ENCODE data around the gene DLX1.
"Not testable (repeated sequence)": the region's sequence is repeated elsewhere in the genome, so short reads cannot be mapped to it uniquely, and the experiment has no call there.

Gene DLX1

DNA sequence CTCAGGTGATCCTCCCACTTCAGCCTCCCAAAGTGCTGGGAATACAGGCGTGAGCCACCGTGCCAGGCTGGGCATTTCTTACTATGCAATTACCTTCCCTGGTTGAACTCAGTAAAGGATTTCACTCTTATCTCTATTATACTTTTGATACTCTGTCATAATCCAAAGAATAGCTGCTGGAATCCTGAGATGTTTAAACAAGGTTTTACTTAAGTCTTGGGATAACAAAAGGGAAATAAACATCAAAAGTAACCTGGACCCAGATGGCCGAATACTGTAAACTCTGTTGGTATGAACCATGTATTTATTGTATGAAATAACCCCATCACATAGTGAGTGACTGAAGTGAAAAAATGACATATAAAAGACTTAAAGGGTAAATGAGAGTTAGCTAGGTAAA is 29.3 kb downstream of the DLX1 start:
- DNase-seq (ENCODE audit: low read depth in 3 of 3) = no peak

GRCh38 chr2:172116107-172116506 is 30.8 kb downstream of the DLX1 start:
- no peak for DNase-seq (ENCODE audit: low read depth in 3 of 3)

- DNase-seq (ENCODE audit: low read depth in 3 of 3) = no peak
Measured at GRCh38 chr2:172119089-172119488, 33.8 kb downstream of the DLX1 start.

DNA sequence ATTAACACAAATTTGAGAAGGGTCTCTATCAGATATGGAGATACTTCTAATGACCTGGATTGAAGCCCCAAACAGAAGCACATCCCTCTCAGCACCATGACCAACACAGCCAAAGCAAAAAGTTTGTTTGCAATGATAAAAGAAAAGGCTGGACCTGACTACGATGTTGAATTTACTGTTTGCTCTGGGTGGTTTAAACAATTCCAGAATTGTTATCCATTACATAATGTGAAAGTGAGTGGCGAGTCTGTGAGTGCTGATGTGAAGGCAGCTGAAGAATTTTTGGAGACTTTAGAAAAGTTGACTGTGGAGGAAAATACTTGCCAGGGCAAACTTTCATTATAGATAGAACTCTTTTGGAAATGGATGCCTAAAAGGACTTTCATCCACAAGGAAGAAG is 34.8 kb downstream of the DLX1 start:
- no peak for DNase-seq (ENCODE audit: low read depth in 3 of 3)

DNA sequence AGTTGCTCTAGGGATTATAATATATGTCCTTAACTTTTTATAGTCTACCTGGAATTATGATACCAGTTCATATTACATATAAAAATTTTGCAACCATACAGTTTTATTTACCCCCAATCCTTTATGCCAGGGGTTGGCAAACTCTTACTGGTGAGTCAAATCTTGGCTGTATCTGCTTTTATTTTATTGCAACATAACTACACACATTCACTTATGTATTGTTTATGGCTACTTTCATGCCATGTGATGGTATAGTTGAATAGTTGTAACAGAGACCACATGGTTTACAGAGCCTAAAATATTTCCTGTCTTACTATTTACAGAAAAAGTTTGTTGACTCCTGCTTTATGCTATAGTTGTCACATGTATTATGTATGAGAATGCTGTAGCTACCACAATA is 43.2 kb downstream of the DLX1 start:
- DNase-seq (ENCODE audit: low read depth in 3 of 3) = no peak

GRCh38 chr2:172129404-172129803 is 44.1 kb downstream of the DLX1 start:
- no peak for DNase-seq (ENCODE audit: low read depth in 3 of 3)

DNA sequence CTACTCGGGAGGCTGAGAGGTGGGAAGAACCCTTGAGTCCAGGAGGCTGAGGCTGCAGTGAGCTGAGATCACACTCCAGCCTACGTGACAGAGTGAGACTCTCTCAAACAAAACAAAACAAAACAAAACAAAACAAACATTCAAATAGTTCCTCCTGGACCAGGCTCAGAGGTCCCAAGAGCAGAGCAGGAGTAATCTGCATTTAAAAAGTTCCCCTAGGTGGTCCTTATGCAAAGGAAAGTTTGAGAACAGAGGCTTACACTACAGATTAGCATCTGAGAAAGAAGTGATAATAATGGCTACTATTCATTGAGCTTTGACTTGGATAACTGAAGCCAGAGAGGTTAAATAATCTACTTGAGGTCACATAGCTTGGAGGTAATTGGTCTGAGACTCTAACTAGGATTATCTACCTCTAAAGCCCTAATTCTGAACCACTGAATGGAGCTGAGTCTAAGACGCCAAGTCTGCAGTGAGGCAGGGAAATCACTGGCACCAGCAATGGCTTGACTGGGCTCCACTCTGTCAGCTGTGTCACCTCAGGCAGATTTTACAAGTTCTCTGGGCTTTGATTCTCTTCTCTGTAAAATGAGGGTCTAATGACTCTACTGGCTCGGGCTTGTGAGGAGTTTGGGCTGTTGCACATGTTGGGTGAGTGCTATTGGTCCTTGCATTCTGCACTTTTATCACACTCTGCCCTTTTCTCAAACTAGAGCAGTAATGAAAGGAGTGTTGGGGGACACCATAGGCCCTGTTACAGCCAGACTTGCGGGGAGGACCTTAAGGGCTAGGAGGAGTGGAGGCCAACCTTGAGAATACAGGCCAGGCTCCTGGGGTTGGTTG is 46.6 kb downstream of the DLX1 start:
- no peak for DNase-seq (ENCODE audit: low read depth in 3 of 3)

- DNase-seq (ENCODE audit: low read depth in 3 of 3) = no peak
Measured at GRCh38 chr2:172134270-172134669, 49.0 kb downstream of the DLX1 start.

DNA sequence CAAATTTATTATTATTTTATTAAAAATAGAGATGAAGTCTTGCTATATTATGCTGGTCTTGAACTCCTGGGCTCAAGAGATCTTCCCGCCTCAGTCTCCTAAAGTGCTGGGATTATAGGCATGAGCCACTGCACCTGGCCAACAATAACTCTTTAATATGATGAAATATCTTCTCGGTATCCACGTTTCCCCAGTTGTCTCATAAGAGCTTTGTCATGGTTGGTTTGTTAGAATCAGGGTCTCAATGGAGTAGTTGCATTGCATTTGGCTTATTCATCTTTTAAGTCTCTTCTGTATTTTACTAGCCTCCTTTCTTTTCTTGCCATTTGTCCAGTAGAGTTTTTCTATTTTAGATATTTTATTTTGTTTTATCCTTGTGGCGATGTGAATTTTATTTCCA is 50.1 kb downstream of the DLX1 start:
- no peak for DNase-seq (ENCODE audit: low read depth in 3 of 3)

- DNase-seq (ENCODE audit: low read depth in 3 of 3) = no peak
Measured at GRCh38 chr2:172137109-172137508, 51.8 kb downstream of the DLX1 start.

DNA sequence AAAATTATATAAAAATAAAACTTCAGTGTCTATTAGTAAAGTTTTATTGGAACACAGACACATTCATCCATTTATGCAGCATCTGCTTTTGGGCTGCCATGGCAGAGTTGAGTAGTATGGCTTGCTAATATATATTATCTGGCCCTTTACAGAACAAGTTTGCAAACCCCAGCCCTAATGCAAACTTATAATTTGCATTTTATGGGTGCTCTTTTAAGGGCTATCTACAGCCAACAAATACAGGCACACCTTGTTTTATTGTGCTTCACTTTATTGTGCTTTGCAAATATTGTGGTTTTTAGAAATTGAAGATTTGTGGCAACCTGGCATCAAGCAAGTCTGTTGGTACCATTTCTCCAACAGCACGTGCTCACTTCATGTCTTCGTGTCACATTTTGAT is 52.6 kb downstream of the DLX1 start:
- DNase-seq (ENCODE audit: low read depth in 3 of 3) = no peak

GRCh38 chr2:172138727-172139126 is 53.4 kb downstream of the DLX1 start:
- not testable (repeated sequence) for DNase-seq (ENCODE audit: low read depth in 3 of 3)
